Endothelial cell of umbilical vein (primary cell): ENCODE results near the gene ZBED4.

ENCODE experiments used
- CTCF ChIP-seq, 2 donors: IDR thresholded peaks; 1 replicate in 1 of 2; 2 replicates in 1 of 2; pipeline ENCODE4 v1.5.1; 2011; ENCODE audit warnings: low read length in 2 of 2, mild to moderate bottlenecking in 2 of 2, moderate library complexity in 2 of 2, control low read depth in 1 of 2, inconsistent platforms in 1 of 2, low read depth in 1 of 2; ENCODE audit not compliant: insufficient read depth in 1 of 2; ENCODE audit errors: extremely low read depth in 1 of 2
- EZH2 ChIP-seq: IDR thresholded peaks from 2 replicates; pipeline ENCODE4 v1.6.1; 2012; ENCODE audit warnings: borderline replicate concordance, low read depth, mild to moderate bottlenecking, moderate library complexity, low read length, inconsistent platforms; ENCODE audit not compliant: severe bottlenecking
- FOS ChIP-seq: IDR thresholded peaks from 2 replicates; pipeline ENCODE4 v1.6.1; 2011; ENCODE audit warnings: mild to moderate bottlenecking, low read length, moderate library complexity, borderline replicate concordance; ENCODE audit not compliant: insufficient read depth
- GATA2 ChIP-seq: IDR thresholded peaks from 2 replicates; pipeline ENCODE4 v1.7.0; 2011; ENCODE audit warnings: low read depth, mild to moderate bottlenecking, moderate library complexity, mixed read lengths, low read length; ENCODE audit not compliant: insufficient read length, insufficient read depth
- MYC ChIP-seq: IDR thresholded peaks from one replicate; pipeline ENCODE4 v1.6.1; 2011; ENCODE audit warnings: mild to moderate bottlenecking, low read depth, low read length
- POLR2A ChIP-seq: IDR thresholded peaks from 2 replicates; pipeline ENCODE4 v1.6.1; 2012; ENCODE audit warnings: low read depth, mild to moderate bottlenecking, control low read depth, low read length
- POLR2AphosphoS5 ChIP-seq: IDR thresholded peaks from 2 replicates; pipeline ENCODE4 v1.6.1; 2012; ENCODE audit warnings: low read depth, mild to moderate bottlenecking, control low read depth, low read length, moderate library complexity; ENCODE audit not compliant: insufficient read depth

- TF ChIP-seq CTCF (IDR thresholded peaks at IDR 0.05; ENCODE audit: extremely low read depth in 1 of 2, insufficient read depth in 1 of 2, low read depth in 1 of 2, low read length in 2 of 2) (no peak), POLR2A (no peak), POLR2AphosphoS5 (no peak), EZH2 (no peak), GATA2 (no peak), FOS (no peak), MYC (no peak)
Measured at GRCh38 chr22:49845241-49845640, 8.4 kb upstream of the ZBED4 start.
